Dedifferentiated amniotic fluid mesenchymal stem cell (primary cell): ENCODE measurements around the gene CDH23.
A peak's percentile ranks its signal among the peaks of the same experiment; 100 is the strongest.

Experiments used
- DNase-seq: peaks from one replicate; pipeline ENCODE4 v3.0.0-alpha.2; 2016; ENCODE audit errors: extremely low spot score

The CDH23 gene

DNA sequence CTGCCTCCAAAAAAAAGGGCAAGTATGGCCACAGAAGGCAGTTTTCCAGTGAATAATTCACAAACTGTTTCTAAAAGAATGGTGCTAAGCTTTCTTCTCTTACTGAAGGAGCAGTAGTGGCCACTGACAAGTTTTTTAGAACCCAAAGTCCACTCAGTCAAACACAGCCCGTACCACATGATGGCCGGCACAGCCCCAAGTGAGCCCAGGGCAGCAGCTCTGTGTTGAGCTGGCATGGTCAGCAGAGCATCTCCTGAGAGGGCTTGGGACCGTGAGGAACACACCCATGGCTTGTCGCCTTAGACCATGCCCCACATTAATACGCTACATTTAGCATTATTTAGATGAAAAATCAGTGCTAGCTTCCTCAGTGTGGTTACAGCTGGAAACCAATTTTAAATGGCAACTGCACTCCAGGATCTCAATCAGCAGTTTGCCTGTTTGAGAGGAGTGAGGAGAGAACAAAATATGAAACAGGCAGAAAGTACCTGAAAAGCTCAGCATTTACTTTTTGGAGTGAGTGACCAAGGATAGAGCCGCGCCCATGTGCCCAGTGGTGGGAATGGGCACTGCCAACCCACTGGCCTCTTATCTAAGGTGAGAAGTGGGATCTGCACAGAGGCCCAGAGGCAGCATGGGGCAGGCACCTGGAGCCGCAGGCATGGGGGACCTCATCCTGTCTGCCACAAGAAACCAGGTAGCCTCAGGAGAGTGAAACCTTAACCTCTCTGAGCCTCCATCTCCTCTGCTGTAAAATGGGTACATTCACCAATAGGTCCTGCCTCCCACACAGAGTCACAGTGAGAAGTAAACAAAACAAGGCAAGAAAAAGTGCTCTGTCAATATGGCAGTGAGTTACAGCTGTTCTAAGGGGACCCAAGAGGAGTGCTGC is 437.0 kb downstream of the CDH23 start:
- no peak for DNase-seq

DNA sequence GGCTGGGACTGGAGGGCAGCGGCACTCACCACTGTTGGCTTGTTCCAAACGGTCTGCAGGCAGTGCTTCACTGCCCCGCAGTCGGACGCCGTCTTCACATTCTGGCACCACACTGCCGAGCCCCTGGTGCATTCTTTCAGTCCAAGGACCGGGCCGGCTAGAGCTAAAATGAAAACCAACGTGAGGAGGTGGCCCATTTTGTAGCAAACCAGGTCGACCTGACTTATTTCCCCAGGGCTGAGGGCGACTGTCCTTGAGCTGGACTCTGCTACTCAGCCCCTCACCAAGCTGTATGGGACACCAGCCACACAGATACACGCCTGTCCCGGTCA is 437.6 kb downstream of the CDH23 start:
- DNase-seq = no peak

DNA sequence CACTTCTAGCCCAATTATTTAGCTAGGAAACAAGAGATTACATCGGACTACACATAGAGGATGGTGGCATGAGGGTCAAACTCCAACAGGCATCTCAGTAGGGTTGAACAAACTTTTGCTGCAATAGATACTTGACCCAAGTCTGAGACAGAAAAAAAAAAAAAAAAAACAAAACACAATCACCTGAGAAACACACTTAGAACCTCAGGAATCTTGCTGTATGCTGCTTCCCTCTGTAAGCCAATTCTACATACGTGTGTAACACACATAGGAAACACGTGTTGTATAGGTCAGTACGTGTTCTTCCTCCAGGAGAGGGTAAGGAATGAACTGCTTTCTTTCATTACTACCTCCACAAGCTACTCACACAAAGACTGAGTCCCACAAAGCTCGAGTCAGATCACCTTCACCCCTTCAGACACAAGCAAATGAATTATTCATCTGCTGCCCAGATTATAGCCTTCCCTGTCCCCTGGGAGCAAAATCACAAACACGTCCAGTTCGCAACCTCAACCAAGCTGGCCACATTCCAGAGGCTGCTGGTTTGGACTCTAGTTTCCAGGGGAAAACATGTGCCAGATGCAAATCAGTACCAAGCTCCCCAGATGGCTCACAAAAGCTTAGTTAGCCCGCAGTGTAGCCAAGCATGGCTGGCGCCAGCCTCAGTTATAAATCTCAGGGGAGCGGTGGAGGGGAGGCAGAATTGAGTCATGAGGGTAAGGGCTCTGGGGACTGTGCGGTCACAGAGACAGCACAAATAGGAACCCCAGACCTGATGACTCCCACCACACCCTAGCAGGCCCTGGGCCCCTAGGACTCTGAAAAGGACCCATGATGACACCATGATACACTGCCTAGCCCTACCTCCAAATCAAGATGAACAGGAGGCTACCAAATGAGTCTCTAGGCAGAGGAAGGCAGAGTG is 439.2 kb downstream of the CDH23 start:
- peak; percentile 71 for DNase-seq

DNA sequence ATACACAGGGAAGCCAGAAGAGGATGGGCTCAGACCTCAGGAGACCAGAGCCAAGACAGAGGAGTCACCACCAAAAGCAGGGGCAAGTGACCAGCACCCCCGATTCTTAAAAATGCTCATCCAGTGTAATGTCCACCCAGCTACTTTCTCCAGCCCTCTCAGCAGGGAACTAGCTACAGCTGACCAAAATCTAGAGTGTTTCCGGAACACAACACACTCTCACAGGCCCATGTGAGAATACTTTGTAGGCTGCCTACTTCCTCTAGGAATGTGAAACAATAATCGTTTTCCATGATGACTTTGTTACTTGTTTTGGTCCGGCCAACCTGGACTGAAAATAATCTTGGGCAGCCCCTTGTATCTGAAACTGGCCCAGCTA is 439.9 kb downstream of the CDH23 start:
- DNase-seq = no peak

DNA sequence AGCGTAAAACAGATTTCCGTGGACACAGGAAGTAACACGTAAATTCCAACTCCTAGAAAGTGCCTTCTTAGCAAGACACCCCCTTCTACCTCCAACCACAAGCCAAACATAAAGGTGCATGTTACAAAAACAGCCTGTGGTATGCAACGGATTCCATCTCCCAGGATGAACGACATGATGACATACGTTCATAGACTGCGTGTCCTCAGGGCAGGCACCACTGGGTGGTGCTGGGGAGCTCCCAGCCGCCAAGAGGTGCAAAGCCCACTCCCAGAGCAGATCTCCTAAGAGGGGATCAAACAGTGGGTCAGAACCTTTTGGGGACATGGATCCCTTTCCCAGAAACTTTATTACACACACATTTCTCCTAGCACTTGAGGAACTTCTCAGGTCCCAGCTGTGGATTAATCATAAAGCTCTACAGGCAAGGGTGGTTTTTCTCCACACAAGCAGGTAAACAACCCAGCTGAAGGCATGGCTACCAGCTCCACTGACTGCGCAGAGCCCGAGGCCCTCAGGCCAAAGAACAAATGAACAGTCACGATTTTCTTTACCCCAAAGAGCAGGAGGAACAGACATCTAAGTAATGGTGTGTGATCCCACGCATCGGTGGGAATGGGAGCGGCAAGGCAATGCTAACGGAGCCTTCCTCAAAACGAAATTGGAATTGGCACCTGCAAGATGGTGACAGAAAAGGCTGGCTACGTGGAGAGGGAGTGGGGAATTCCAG is 440.5 kb downstream of the CDH23 start:
- DNase-seq = no peak

DNA sequence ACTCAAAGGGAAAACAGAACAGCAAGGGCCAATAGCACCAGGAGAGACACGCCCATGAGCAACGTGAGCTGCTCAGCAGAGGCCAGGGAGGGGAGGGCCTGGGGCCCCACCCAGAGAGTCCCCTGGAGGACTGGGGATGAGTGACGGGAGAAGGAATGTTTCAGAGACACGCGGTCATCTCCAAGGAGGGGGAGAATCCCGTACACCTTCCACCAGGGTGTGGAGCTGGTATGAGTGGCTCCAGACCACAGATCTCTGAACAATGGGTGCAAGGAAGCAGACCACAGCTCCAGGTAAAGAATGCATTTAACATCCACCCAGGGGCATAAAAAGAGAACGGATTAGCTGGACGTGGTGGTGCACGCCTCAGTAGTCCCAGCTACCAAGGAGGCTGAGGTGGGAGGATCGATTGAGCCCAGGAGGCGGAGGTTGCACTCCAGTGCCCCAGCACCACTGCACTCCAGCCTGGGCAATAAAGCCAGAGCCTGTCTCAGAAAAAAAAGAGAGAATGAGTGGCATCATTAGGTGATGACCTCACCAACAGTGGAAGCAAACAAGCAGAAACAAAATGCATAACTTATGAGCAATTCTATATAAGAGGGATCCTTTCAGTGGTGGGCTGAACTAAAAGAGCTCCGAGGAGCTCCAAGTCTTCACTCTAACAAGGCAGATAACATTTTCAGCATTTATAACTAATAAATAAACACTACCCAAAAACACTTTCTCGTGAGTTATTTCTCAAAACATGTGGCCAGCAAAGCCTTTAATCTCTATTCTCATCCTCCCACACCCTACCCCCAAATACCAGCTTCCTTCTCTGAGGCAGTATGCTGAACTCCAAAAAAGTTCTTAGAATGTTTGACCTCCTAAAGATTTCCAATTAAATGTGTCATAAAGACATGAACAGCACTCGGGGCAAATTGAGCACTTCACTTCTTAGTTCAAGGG is 441.8 kb downstream of the CDH23 start:
- DNase-seq = peak; percentile 21

DNA sequence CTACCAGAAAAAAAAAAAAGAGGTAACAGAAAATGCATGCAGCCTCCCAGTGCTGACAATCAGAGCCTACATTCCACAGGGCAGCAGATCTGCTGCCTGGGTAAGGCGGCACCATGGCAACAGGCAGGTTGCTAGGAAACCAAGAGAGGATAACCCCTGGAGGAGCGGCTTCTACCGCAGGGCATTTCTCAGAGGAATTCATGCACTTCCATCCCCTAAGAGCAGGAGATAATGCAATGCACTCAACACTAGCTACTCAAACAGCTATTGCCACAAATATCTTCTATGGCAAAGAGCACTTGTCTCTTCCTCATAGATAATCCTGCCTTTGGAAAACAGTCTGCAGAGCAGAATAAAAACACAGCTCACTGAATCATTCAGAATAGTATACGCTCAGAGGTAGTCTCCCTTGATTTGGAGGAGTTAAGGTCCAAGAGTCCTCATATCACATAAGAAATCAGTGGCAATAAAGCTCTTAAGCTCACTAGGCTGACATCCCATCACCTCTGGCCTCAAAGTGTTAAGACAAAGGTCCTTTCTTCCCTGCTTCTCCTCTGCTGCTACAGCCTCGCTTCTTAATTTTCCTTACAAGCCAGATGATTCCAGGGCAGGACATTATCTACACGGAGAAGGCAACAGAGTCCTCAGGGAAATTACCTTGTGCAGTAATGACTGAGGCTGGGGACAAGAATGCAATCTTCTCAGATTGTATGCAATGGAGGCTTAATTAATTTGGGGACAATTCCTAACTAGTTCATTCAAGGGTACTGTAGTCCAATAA is 443.6 kb downstream of the CDH23 start:
- peak; percentile 94 for DNase-seq

DNA sequence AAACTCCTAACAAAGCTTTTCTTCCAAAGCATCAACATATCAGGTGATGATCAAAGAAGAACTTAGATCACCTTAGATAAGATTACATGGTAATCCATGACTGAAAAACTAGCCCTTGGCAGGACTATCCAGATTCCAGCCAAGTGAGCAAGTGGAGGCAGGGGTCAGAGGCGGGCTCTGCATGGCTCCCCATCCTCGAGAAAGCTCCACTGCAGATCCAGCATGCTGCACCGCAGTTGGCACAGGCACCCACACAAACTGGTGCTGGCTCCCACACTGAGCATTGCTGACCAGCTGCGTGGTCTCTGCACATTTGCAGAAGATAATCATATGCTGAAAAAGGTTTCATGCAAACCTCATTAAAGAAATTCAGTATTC is 444.2 kb downstream of the CDH23 start:
- no peak for DNase-seq

DNA sequence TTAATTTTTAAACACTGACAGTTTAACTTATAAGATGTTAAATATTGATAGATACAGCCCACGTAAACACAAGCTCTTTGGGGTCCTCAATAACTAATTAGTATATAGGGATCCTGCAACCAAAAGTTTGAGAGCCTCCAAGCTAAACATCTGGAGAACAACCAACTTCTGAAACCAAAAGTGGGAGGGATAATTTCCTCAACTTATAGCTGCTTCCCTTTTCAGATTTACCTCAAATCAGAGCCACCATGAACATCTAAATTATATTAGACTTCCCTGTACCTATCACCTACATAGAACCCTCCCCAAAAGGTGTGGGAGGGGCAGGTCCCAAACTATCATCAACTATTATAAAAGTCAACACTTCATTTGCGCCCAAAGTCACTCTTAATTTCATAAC is 445.7 kb downstream of the CDH23 start:
- no peak for DNase-seq

DNA sequence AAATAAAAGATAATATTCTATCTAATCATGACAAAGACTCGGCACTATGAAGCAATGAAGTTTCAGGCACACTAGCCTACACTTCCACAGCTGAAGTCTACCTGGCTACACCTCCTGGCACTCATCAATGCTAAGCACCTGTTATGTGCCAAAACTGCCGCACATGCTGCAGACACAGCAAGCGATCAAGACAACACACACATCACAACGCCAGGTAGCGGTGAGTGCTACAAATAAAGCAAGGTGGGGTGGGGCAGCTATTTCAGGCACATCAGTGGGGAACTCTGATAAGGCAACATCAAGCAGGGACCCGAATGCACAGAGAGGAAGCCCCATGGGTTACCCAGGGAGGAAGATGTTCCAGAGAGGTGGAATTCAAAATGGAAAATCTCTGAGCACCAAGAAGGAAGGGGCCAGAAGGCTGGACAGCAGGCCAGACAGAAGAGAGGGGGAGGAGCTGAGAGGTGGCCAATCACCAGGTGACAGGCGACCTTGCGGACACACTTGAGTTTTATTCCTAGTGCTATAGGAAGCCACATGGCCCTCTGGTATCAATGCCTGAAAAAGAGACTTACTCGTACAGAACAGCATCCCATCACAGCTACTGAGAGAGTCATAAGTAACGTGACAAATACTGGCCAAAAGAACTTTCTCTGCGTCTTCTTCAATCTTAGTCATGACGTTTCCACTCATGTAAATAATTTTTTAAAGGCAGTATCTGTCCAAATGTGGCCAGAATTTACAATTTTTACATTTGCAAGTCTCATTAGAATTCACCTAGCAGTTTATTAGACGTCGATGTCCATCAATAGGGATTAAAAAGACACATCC is 446.4 kb downstream of the CDH23 start:
- DNase-seq = no peak

DNA sequence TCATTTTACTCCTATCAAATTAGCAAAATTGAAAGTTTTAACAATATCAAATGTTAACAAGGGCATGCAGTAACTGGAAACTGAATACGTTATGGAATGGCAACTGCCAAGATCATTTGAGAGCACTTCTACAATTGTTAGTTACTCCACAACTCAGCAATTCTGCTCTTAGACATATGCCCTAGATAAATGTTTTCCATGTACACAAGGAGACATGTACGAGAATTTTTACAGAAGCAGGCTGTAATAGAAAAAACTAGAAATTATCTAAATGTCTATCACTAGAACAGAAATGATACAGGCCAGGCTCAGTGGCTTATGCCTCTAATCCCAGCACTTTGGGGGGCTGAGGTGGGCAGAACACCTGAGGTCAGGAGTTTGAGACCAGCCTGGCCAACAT is 447.4 kb downstream of the CDH23 start:
- DNase-seq = no peak

DNA sequence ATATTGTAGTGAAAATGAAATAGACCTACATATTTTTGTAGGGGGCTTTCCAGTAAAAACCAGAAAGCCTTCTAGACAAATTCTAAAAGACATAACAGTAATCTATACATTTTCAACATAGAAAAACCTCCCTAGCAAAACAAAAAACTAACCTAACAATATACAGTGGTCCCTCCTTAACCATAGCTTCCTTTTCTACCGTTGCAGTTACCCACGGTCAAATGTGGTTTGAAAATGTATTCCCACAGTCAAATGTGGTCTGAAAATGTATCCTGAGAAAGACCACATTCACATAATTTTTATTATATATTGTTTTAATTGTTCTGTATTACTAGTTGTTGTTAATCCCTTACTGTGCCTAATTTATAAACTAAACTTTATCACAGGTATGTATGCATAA is 448.0 kb downstream of the CDH23 start:
- DNase-seq = no peak

DNA sequence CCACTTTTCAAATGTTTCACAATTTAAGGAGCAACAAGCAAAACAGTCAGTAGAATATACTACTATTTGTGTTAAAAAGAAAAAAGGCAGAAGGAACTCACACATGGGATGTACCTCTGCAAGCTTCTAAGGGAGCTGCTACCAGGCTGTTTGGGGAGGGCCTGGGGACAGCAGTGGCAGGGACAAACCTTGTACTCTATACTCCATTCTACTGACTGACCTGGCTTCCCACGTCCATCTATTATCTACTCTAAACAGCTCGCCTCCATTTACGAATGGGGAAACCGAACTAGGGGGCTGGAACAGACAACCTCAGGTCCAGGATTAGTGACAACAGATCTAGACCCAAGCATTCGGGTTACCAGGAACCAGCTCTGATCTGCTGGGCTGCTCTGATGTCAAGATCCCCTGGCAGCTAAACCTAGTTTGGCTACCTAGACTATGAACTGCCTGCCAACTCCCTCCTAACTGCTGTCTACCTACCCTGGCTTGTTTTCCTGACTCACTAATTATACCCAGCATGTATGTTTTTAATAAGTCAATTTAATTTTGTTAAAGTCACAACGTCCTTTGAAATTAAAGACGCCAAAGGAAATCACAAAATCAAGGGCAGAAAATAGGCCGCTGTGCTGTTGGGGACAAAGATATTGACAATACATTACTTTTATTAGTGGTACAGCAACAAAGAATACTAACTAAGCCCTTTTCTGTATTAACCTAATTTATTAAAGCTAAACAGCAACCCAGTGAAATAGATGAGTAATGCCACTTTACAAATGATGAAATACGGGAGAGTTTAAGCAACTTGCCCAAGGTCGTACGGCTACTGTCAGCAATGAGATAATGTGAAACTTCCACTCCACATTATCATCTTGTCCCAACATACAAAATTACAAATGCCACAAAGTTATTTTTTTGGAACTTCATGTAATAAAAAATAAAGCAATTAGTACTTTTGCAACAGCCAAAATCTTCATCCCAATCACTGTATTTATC is 449.0 kb downstream of the CDH23 start:
- no peak for DNase-seq

DNA sequence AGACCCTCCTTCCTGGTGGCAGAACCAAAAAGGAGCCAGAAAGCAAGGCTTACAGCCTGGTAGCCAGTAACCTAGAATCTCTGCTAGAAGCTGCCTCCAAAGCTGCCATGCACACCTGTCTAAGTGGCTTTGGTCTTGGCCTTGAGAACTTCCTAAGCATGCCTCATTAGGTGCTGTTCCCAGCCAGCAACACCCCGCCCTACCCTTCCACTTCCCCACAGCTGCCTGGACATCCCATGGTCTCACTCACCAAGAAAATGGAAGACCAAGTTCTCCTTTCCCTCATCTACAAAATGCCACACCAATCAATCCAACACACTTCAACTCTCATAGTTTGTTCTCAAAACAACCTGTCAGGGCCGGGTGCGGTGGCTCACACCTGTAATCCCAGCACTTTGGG is 450.1 kb downstream of the CDH23 start:
- no peak for DNase-seq

DNA sequence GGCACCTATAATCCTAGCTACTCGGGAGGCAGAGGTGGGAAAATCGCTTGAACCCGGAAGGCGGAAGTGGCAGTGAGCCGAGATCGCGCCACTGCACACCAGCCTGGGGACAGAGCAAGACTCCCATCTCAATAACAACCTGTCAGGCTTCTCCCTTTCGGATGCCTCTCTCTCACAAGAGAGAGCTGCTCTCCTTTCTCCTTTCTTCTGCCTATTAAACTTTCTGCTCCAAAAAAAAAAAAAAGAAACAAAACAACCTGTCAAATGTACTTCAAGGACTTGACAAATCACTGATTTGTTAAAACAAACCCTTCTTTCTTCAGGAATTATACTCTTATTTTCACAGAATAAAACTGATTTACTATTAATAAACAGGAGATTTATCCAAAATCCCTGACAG is 450.7 kb downstream of the CDH23 start:
- no peak for DNase-seq

DNA sequence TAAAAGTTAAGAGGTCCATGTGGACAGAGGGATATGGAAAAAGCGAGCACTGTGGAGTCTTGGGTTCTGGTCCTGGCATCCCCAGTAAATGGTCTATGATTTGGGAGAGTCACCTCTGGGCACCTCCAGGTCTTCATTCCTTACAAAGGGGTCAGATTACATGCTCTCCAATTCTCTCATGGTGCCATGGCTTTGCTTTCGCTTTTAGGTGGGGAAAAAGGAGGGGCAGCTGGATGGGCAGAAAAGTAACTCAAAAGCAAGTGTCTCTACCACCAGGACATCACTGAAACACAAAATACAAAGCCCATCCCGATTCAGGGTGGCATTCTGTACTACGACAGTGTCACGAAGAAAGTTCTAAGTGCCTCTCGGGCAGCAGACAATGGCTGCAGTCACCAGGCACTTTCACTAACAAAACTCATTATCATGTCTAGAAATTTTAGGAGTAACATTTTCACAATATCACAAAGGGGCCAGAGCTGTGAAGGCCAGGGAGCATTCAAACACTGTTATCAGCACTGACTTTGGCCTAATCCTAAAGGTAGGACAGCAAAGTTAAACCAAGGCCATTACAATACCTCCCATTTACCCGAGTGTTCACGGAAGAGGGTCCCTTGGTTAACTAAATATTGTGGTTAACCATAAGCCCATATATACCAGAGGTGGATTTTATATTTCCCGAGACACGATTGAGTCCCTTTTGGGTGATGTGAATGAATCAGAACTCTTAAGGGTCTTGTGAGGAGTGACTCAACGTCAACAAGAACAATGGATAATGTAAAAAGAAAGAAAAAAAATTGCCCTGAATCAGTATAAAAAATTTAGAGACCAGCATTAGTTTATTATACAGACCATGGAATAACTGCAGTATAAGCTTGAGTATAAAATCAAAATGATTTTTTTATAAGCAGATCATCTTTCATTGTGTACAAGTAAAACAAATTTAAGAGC is 451.9 kb downstream of the CDH23 start:
- DNase-seq = no peak

DNA sequence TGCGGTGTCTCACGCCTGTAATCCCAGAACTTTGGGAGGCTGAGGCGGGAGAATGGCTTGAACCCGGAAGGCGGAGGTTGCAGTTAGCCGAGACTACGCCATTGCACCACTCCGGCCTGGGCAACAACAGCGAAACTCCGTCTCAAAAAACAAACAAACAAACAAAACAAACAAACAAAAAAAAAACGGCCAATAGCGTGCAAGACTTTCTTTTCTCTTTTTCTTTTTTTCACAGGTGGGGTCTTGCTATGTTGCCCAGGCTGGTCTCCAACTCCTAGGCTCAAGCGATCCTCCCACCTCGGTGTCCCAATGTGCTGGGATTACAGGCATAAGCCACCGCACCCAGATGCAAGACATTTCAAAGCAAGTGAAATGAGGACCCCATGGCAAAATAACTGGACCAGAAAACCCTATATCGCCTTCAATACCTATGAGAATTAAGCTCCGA is 452.8 kb downstream of the CDH23 start:
- no peak for DNase-seq
